CD4-positive, alpha-beta T cell treated with Interleukin-10 for 1 hour (primary cell): Measurements from ENCODE around the gene ACVRL1.

Experiments
- DNase-seq: peaks from one replicate; pipeline ENCODE4 v3.0.0-alpha.2; 2020

The ACVRL1 gene

GRCh38 chr12:51900323-51900889, 6.9 kb upstream of the ACVRL1 start:
- no peak for DNase-seq

- DNase-seq = no peak
Observed at GRCh38 chr12:51901121-51901817, 6.0 kb upstream of the ACVRL1 start.

- DNase-seq = no peak
Observed at GRCh38 chr12:51901881-51902280, 5.4 kb upstream of the ACVRL1 start.

- DNase-seq = no peak
Observed at GRCh38 chr12:51904951-51905470, 2.3 kb upstream of the ACVRL1 start.

GRCh38 chr12:51905471-51906429, 1.6 kb upstream of the ACVRL1 start:
- no peak for DNase-seq

- DNase-seq = no peak
Observed at GRCh38 chr12:51906430-51907082, 748 bp upstream of the ACVRL1 start.

GRCh38 chr12:51907856-51908425, 637 bp downstream of the ACVRL1 start:
- no peak for DNase-seq

GRCh38 chr12:51908876-51909592, 1.7 kb downstream of the ACVRL1 start:
- DNase-seq = no peak

- no peak for DNase-seq
Observed at GRCh38 chr12:51910168-51910567, 2.9 kb downstream of the ACVRL1 start.

GRCh38 chr12:51910691-51911090, 3.4 kb downstream of the ACVRL1 start:
- DNase-seq = no peak

GRCh38 chr12:51911307-51911706, 4.0 kb downstream of the ACVRL1 start:
- DNase-seq = no peak

GRCh38 chr12:51911788-51912711, 4.7 kb downstream of the ACVRL1 start:
- no peak for DNase-seq

- DNase-seq = no peak
Observed at GRCh38 chr12:51913071-51914033, 6.0 kb downstream of the ACVRL1 start.

- no peak for DNase-seq
Observed at GRCh38 chr12:51914034-51914923, 7.0 kb downstream of the ACVRL1 start.

- no peak for DNase-seq
Observed at GRCh38 chr12:51915003-51915625, 7.8 kb downstream of the ACVRL1 start.

GRCh38 chr12:51915951-51916350, 8.6 kb downstream of the ACVRL1 start:
- DNase-seq = no peak

- no peak for DNase-seq
Observed at GRCh38 chr12:51917041-51917590, 9.8 kb downstream of the ACVRL1 start.
